Non-pigmented ciliary epithelial cell (primary cell): ENCODE data around the gene NR1D1.
A peak's percentile ranks its signal among the peaks of the same experiment; 100 is the strongest.
"Not testable (repeated sequence)": the region's sequence is repeated elsewhere in the genome, so short reads cannot be mapped to it uniquely, and the experiment has no call there.

Experiments
- DNase-seq: peaks from one replicate; pipeline ENCODE4 v3.0.0-alpha.2; 2010; ENCODE audit warnings: low read depth

Gene NR1D1

GRCh38 chr17:40100419-40100668 lies at the start of gene NR1D1:
Gene NR1D1 (minus strand): TSS chr17:40100589. CDS start chr17:40100094, 495 bp downstream.
- no peak for DNase-seq

GRCh38 chr17:40148527-40148926 lies 48.1 kb upstream of the NR1D1 start:
- DNase-seq = no peak

- no peak for DNase-seq
Measured at GRCh38 chr17:40145476-40145875, 45.1 kb upstream of the NR1D1 start.

- not testable (repeated sequence) for DNase-seq
Measured at GRCh38 chr17:40143166-40143565, 42.8 kb upstream of the NR1D1 start.

GRCh38 chr17:40139566-40140058 lies 39.2 kb upstream of the NR1D1 start:
- no peak for DNase-seq

GRCh38 chr17:40135817-40136216 lies 35.4 kb upstream of the NR1D1 start:
- no peak for DNase-seq

- no peak for DNase-seq
Measured at GRCh38 chr17:40134184-40134583, 33.8 kb upstream of the NR1D1 start.

GRCh38 chr17:40130352-40131042 lies 30.1 kb upstream of the NR1D1 start:
- DNase-seq = no peak

- no peak for DNase-seq
Measured at GRCh38 chr17:40129498-40129897, 29.1 kb upstream of the NR1D1 start.

GRCh38 chr17:40124279-40125141 lies 24.1 kb upstream of the NR1D1 start:
- DNase-seq = no peak

GRCh38 chr17:40123811-40124114 lies 23.4 kb upstream of the NR1D1 start:
- DNase-seq = no peak

GRCh38 chr17:40122999-40123810 lies 22.8 kb upstream of the NR1D1 start:
- DNase-seq = no peak

GRCh38 chr17:40122136-40122998 lies 22.0 kb upstream of the NR1D1 start:
- DNase-seq = no peak

GRCh38 chr17:40121181-40122135 lies 21.1 kb upstream of the NR1D1 start, which contains the start of gene MSL1:
Gene MSL1 (plus strand): TSS chr17:40121971. CDS start chr17:40122613, 642 bp downstream.
- DNase-seq = no peak

GRCh38 chr17:40115101-40115436 lies 14.7 kb upstream of the NR1D1 start:
- no peak for DNase-seq

GRCh38 chr17:40113907-40114245 lies 13.5 kb upstream of the NR1D1 start:
- no peak for DNase-seq

- DNase-seq = peak; percentile 82
Measured at GRCh38 chr17:40113110-40113906, 12.9 kb upstream of the NR1D1 start.

- no peak for DNase-seq
Measured at GRCh38 chr17:40112718-40113109, 12.3 kb upstream of the NR1D1 start.

- DNase-seq = no peak
Measured at GRCh38 chr17:40112191-40112711, 11.9 kb upstream of the NR1D1 start.
